Esophagus (tissue), 2 donors: Measurements from ENCODE around the gene MYCBP. TPM values are rescaled to one million over a fixed set of nuclear protein-coding genes. Genes with fewer than 3 reads are reported as not detected.

Experiments used
- H3K27ac ChIP-seq, 2 donors: one replicate each; pipeline ENCODE4 v1.5.1; 2013; ENCODE audit warnings: low read depth in 2 of 2, mild to moderate bottlenecking in 2 of 2, inconsistent platforms in 1 of 2, low read length in 1 of 2, moderate library complexity in 1 of 2
- H3K27me3 ChIP-seq, 2 donors: one replicate each; pipeline ENCODE4 v1.6.1; 2013; ENCODE audit warnings: low read length in 2 of 2, control low read depth in 1 of 2, mild to moderate bottlenecking in 1 of 2; ENCODE audit not compliant: insufficient read depth in 2 of 2, control insufficient read depth in 1 of 2
- H3K36me3 ChIP-seq, 2 donors: one replicate each; pipeline ENCODE4 v1.6.1; 2013; ENCODE audit warnings: low read length in 1 of 2; ENCODE audit not compliant: control insufficient read depth in 2 of 2, insufficient read depth in 2 of 2
- H3K4me1 ChIP-seq, 2 donors: one replicate each; pipeline ENCODE4 v1.6.1; 2013; ENCODE audit warnings: low read length in 1 of 2; ENCODE audit not compliant: control insufficient read depth in 2 of 2, insufficient read depth in 2 of 2
- H3K4me3 ChIP-seq, 2 donors: one replicate each; pipeline ENCODE4 v1.5.1; 2013; ENCODE audit warnings: low read length in 2 of 2, mild to moderate bottlenecking in 2 of 2, low read depth in 1 of 2, moderate library complexity in 1 of 2
- H3K9me3 ChIP-seq, 2 donors: one replicate each; pipeline ENCODE4 v1.6.1; 2013; ENCODE audit warnings: mild to moderate bottlenecking in 2 of 2, low read depth in 1 of 2, low read length in 1 of 2, moderate library complexity in 1 of 2; ENCODE audit not compliant: control insufficient read depth in 2 of 2, insufficient read depth in 1 of 2
- WGBS, 2 donors: extraction: QIAGEN DNeasy Blood & Tissue Kit; methylation state at CpG; one replicate each; pipeline ENCODE4 v1.1.7; 2013; 5-methylcytosine and 5-hydroxymethylcytosine counted together
- polyA plus RNA-seq, 2 donors: library from polyadenylated mRNA; stranded (reverse); fragments of 200-250 nt; gene quantifications; one replicate each; pipeline ENCODE4 v1.2.3, GENCODE V29; 2013
- donor health status: healthy with polysubstance abuse.
- donor health status: Bipolar disorder and iron deficiency.

MYCBP gene
- polyA plus RNA-seq, 2 donors: 13.0 to 19.1 TPM

GRCh38 chr1:38875811-38876210 lies 2.7 kb upstream of the MYCBP start:
- H3K4me3 ChIP-seq: no peak overlapping the region
- no peak overlapping the region for H3K27ac ChIP-seq
- 79 to 89% methylated on average over 2 of the region's 2 CpGs for WGBS, 2 donors
- no peaks in the 10 kb centered on the region for H3K4me1 ChIP-seq
- no peaks in the 10 kb centered on the region for H3K9me3 ChIP-seq
- no peaks in the 10 kb centered on the region for H3K36me3 ChIP-seq
- no peaks in the 10 kb centered on the region for H3K27me3 ChIP-seq

- WGBS, 2 donors: 3% methylated on average over 25 of the region's 25 CpGs
These were observed 634 bp downstream of the MYCBP start for GRCh38 chr1:38872401-38873026.

GRCh38 chr1:38870996-38871395 lies 2.2 kb downstream of the MYCBP start:
- no peak overlapping the region for H3K27ac ChIP-seq
- no peaks in the 10 kb centered on the region for H3K9me3 ChIP-seq
- H3K27me3 ChIP-seq: no peaks in the 10 kb centered on the region
- no peaks in the 10 kb centered on the region for H3K4me1 ChIP-seq
- H3K36me3 ChIP-seq: no peaks in the 10 kb centered on the region
- H3K4me3 ChIP-seq: no peak overlapping the region
- WGBS, 2 donors: 86 to 95% methylated on average over 8 of the region's 8 CpGs

More at GRCh38 chr1:38872401-38873026, 634 bp downstream of the MYCBP start:
- Histone ChIP-seq H3K4me3 (peak overlapping the region; percentile 77 to 83), H3K9me3 (no peaks in the 10 kb centered on the region), H3K27me3 (no peaks in the 10 kb centered on the region), H3K27ac (peak overlapping the region in 1 of 2 donors; percentile 45), H3K4me1 (no peaks in the 10 kb centered on the region), H3K36me3 (no peaks in the 10 kb centered on the region)

GRCh38 chr1:38867208-38867607 lies 5.9 kb downstream of the MYCBP start:
- WGBS, 2 donors: 92 to 94% methylated on average over 8 of the region's 8 CpGs
- Histone ChIP-seq H3K27me3 (no peaks in the 10 kb centered on the region), H3K36me3 (peaks cover 0 to 3% of the 10 kb centered on the region in 2 donors), H3K27ac (no peak overlapping the region), H3K4me3 (no peak overlapping the region), H3K4me1 (no peaks in the 10 kb centered on the region), H3K9me3 (no peaks in the 10 kb centered on the region)

- H3K4me1 ChIP-seq: no peaks in the 10 kb centered on the region
These were observed 7.9 kb downstream of the MYCBP start for GRCh38 chr1:38865112-38865715.

GRCh38 chr1:38860454-38860795 lies 12.7 kb downstream of the MYCBP start:
- Histone ChIP-seq H3K27ac (peak overlapping the region in 1 of 2 donors; percentile 78), H3K9me3 (no peaks in the 10 kb centered on the region), H3K27me3 (no peaks in the 10 kb centered on the region), H3K36me3 (peaks cover 2 to 3% of the 10 kb centered on the region in 2 donors), H3K4me3 (peak overlapping the region; percentile 60 to 68), H3K4me1 (peaks cover 0 to 3% of the 10 kb centered on the region in 2 donors)
- 7 to 8% methylated on average over 6 of the region's 6 CpGs for WGBS, 2 donors

More at GRCh38 chr1:38865112-38865715, 7.9 kb downstream of the MYCBP start:
- H3K4me3 ChIP-seq: no peak overlapping the region
- peaks cover 0 to 3% of the 10 kb centered on the region in 2 donors for H3K36me3 ChIP-seq
- 61 to 70% methylated on average over 4 of the region's 4 CpGs for WGBS, 2 donors
- no peaks in the 10 kb centered on the region for H3K27me3 ChIP-seq
- no peaks in the 10 kb centered on the region for H3K9me3 ChIP-seq
- peak overlapping the region; percentile 39 to 74 for H3K27ac ChIP-seq

GRCh38 chr1:38859561-38860453 lies 13.3 kb downstream of the MYCBP start, which contains the start of gene RRAGC:
RRAGC (minus strand) TSS chr1:38859772; CDS start chr1:38859646, 126 bp downstream.
- H3K27ac ChIP-seq: peak within 1 kb of the TSS; percentile 97 to 98
- WGBS, 2 donors: 0% methylated on average over 48 to 70 of the region's 70 CpGs
- peaks cover 3 to 6% of the 10 kb centered on the region in 2 donors for H3K36me3 ChIP-seq
- H3K27me3 ChIP-seq: no peaks in the 10 kb centered on the region
- no peaks in the 10 kb centered on the region for H3K9me3 ChIP-seq
- H3K4me1 ChIP-seq: peaks cover 0 to 3% of the 10 kb centered on the region in 2 donors
- peak within 1 kb of the TSS; percentile 68 to 85 for H3K4me3 ChIP-seq

GRCh38 chr1:38858833-38859560 lies 14.2 kb downstream of the MYCBP start:
- H3K36me3 ChIP-seq: peaks cover 2 to 6% of the 10 kb centered on the region in 2 donors
- H3K4me3 ChIP-seq: peak overlapping the region; percentile 68 to 85
- WGBS, 2 donors: 0 to 1% methylated on average over 27 to 51 of the region's 51 CpGs
- no peaks in the 10 kb centered on the region for H3K27me3 ChIP-seq
- no peaks in the 10 kb centered on the region for H3K9me3 ChIP-seq
- peaks cover 0 to 3% of the 10 kb centered on the region in 2 donors for H3K4me1 ChIP-seq
- peak overlapping the region; percentile 97 to 98 for H3K27ac ChIP-seq

GRCh38 chr1:38852780-38853179 lies 20.4 kb downstream of the MYCBP start:
- no peak overlapping the region for H3K27ac ChIP-seq
- H3K36me3 ChIP-seq: peaks cover 6 to 8% of the 10 kb centered on the region in 2 donors
- H3K9me3 ChIP-seq: no peaks in the 10 kb centered on the region
- H3K4me1 ChIP-seq: no peaks in the 10 kb centered on the region
- 78% methylated on average over 4 of the region's 4 CpGs for WGBS, 2 donors
- H3K27me3 ChIP-seq: no peaks in the 10 kb centered on the region
- H3K4me3 ChIP-seq: no peak overlapping the region
